WTC11 (cell line): Measurements from ENCODE around the gene ZNF780A. TPM values are rescaled to one million over a fixed set of nuclear protein-coding genes. Genes with fewer than 3 reads are reported as not detected.

Source experiments
- CREB1 ChIP-seq: sonication (generic); formaldehyde crosslinking; IDR thresholded peaks from 2 replicates; pipeline ENCODE4 v1.8.0; 2023; ENCODE audit warnings: mild to moderate bottlenecking, missing genetic modification reagents
- E2F1 ChIP-seq: sonication (generic); formaldehyde crosslinking; IDR thresholded peaks from 2 replicates; pipeline ENCODE4 v1.8.0; 2022; ENCODE audit warnings: mild to moderate bottlenecking, missing genetic modification reagents
- ELF4 ChIP-seq: sonication (generic); formaldehyde crosslinking; IDR thresholded peaks from 2 replicates; pipeline ENCODE4 v1.8.1; 2022; ENCODE audit warnings: low read depth, mild to moderate bottlenecking, moderate library complexity, missing genetic modification reagents
- ERG ChIP-seq: fragments of 250-450 bp; sonication (Bioruptor Pico); IDR thresholded peaks from 2 replicates; pipeline ENCODE4 v1.8.0; 2021; ENCODE audit warnings: mild to moderate bottlenecking
- FOXJ3 ChIP-seq: sonication (generic); formaldehyde crosslinking; IDR thresholded peaks from 2 replicates; pipeline ENCODE4 v1.9.0; 2021; ENCODE audit warnings: missing genetic modification reagents, mild to moderate bottlenecking, borderline replicate concordance
- FOXP4 ChIP-seq: sonication (generic); formaldehyde crosslinking; IDR thresholded peaks from 2 replicates; pipeline ENCODE4 v1.8.0; 2022; ENCODE audit warnings: mild to moderate bottlenecking, missing genetic modification reagents
- GABPB1 ChIP-seq: sonication (generic); formaldehyde crosslinking; IDR thresholded peaks from 2 replicates; pipeline ENCODE4 v1.8.1; 2023; ENCODE audit warnings: mild to moderate bottlenecking, missing genetic modification reagents
- IRF2 ChIP-seq: sonication (generic); formaldehyde crosslinking; IDR thresholded peaks from 2 replicates; pipeline ENCODE4 v1.8.0; 2022; ENCODE audit warnings: low read depth, missing genetic modification reagents, borderline replicate concordance
- KAT7 ChIP-seq: sonication (generic); formaldehyde crosslinking; IDR thresholded peaks from 2 replicates; pipeline ENCODE4 v1.8.1; 2023; ENCODE audit warnings: missing genetic modification reagents, mild to moderate bottlenecking, borderline replicate concordance
- NFATC4 ChIP-seq: fragments of 250-450 bp; sonication (Bioruptor Pico); IDR thresholded peaks from 2 replicates; pipeline ENCODE4 v1.9.0; 2021; ENCODE audit warnings: mild to moderate bottlenecking
- NR1H2 ChIP-seq: sonication (generic); formaldehyde crosslinking; IDR thresholded peaks from 2 replicates; pipeline ENCODE4 v1.9.0; 2021; ENCODE audit warnings: mild to moderate bottlenecking, moderate library complexity, missing genetic modification reagents
- OVOL2 ChIP-seq: fragments of 250-450 bp; sonication (Bioruptor Pico); IDR thresholded peaks from 2 replicates; pipeline ENCODE4 v1.9.0; 2021; ENCODE audit warnings: mild to moderate bottlenecking, borderline replicate concordance
- PRDM15 ChIP-seq: sonication (generic); formaldehyde crosslinking; IDR thresholded peaks from 2 replicates; pipeline ENCODE4 v1.8.0; 2022; ENCODE audit warnings: missing genetic modification reagents
- SMAD3 ChIP-seq: sonication (generic); formaldehyde crosslinking; IDR thresholded peaks from 2 replicates; pipeline ENCODE4 v1.8.0; 2022; ENCODE audit warnings: missing genetic modification reagents, mild to moderate bottlenecking, borderline replicate concordance
- ZNF263 ChIP-seq: sonication (generic); formaldehyde crosslinking; IDR thresholded peaks from 2 replicates; pipeline ENCODE4 v1.8.1; 2022; ENCODE audit warnings: low read depth, mild to moderate bottlenecking, moderate library complexity, missing genetic modification reagents
- ZNF281 ChIP-seq: sonication (generic); formaldehyde crosslinking; IDR thresholded peaks from 2 replicates; pipeline ENCODE4 v1.8.0; 2023; ENCODE audit warnings: mild to moderate bottlenecking, missing genetic modification reagents
- ZNF512 ChIP-seq: sonication (generic); formaldehyde crosslinking; IDR thresholded peaks from 2 replicates; pipeline ENCODE4 v1.8.1; 2022; ENCODE audit warnings: missing genetic modification reagents, borderline replicate concordance
- total RNA-seq: library from RNA; stranded (reverse); gene quantifications from 3 replicates; pipeline ENCODE4 v1.2.3, GENCODE V29; 2021

Gene ZNF780A
- total RNA-seq, 1 experiment from 2014 or later = 14.5 TPM

GRCh38 chr19:40104754-40105153 lies 14.0 kb upstream of the ZNF780A start (continued):
- TF ChIP-seq PRDM15 (CRISPR knock-in tag) (no peak), IRF2 (CRISPR knock-in tag) (no peak), CREB1 (CRISPR knock-in tag) (no peak), KAT7 (CRISPR knock-in tag) (no peak), GABPB1 (CRISPR knock-in tag) (no peak), FOXP4 (no peak), E2F1 (CRISPR knock-in tag) (no peak), ZNF263 (CRISPR knock-in tag) (no peak), ELF4 (CRISPR knock-in tag) (no peak), NR1H2 (CRISPR knock-in tag) (no peak), ZNF512 (CRISPR knock-in tag) (no peak), OVOL2 (no peak), ERG (CRISPR knock-in tag) (no peak), NFATC4 (CRISPR knock-in tag) (no peak), SMAD3 (CRISPR knock-in tag) (no peak), ZNF281 (no peak), FOXJ3 (CRISPR knock-in tag) (no peak)
